Common myeloid progenitor, CD34-positive (primary cell): ENCODE measurements around the gene FAM72C.
"Not testable (repeated sequence)": the region's sequence is repeated elsewhere in the genome, so short reads cannot be mapped to it uniquely, and the experiment has no call there.

Source experiments
- CTCF ChIA-PET: fragments of 350-600 bp; sonication (Branson Sonifier 250); formaldehyde crosslinking; loops from one replicate; lab custom pipeline; 2021; ENCODE audit warnings: antibody characterized with exemption; lab: Charles Lee
- POLR2A ChIA-PET: fragments of 350-600 bp; sonication (Branson Sonifier 250); formaldehyde crosslinking; loops from one replicate; lab custom pipeline; 2021; ENCODE audit warnings: antibody characterized with exemption; lab: Charles Lee
- DNase-seq, 3 donors: peaks; one replicate each; pipeline versions ENCODE4 v3.0.0 to v3.0.0-alpha.2; 2013
- H3K27ac ChIP-seq, 2 experiments: 1 replicate in 1 of 2; 2 replicates in 1 of 2; pipeline ENCODE4 v1.7.0; 2013; ENCODE audit warnings: inconsistent platforms in 2 of 2, low read length in 2 of 2, mild to moderate bottlenecking in 2 of 2, low read depth in 1 of 2, moderate library complexity in 1 of 2; ENCODE audit not compliant: severe bottlenecking in 2 of 2, insufficient read depth in 1 of 2, poor library complexity in 1 of 2
- H3K27me3 ChIP-seq, 5 experiments: replicated peaks in 2 of 5; 1 replicate in 3 of 5; 2 replicates in 2 of 5; pipeline versions ENCODE4 v1.6.1 to v1.7.0; 2013; ENCODE audit warnings: low read length in 4 of 5, mild to moderate bottlenecking in 2 of 5, moderate library complexity in 2 of 5, inconsistent platforms in 1 of 5; ENCODE audit not compliant: insufficient read depth in 5 of 5, control insufficient read depth in 4 of 5
- H3K36me3 ChIP-seq, 4 experiments: 1 replicate in 2 of 4; 2 replicates in 2 of 4; pipeline versions ENCODE4 v1.6.1 to v1.7.0; 2013; ENCODE audit warnings: low read length in 3 of 4, control low read depth in 1 of 4, mild to moderate bottlenecking in 1 of 4; ENCODE audit not compliant: control insufficient read depth in 4 of 4, insufficient read depth in 4 of 4
- H3K4me1 ChIP-seq, 4 experiments: 1 replicate in 3 of 4; 2 replicates in 1 of 4; pipeline versions ENCODE4 v1.6.1 to v1.7.1; 2013; ENCODE audit warnings: low read length in 3 of 4, mild to moderate bottlenecking in 3 of 4, control low read depth in 1 of 4, inconsistent platforms in 1 of 4, moderate library complexity in 1 of 4; ENCODE audit not compliant: control insufficient read depth in 4 of 4, insufficient read depth in 4 of 4; ENCODE audit errors: control extremely low read depth in 1 of 4
- H3K4me3 ChIP-seq, 7 experiments: 1 replicate in 4 of 7; 2 replicates in 3 of 7; pipeline versions ENCODE4 v1.5.1 to v1.7.0; 2013; ENCODE audit warnings: mild to moderate bottlenecking in 7 of 7, low read length in 6 of 7, moderate library complexity in 6 of 7, inconsistent platforms in 2 of 7, low read depth in 2 of 7, control low read depth in 1 of 7; ENCODE audit not compliant: insufficient read depth in 4 of 7, control insufficient read depth in 1 of 7; ENCODE audit errors: extremely low read depth in 1 of 7
- H3K9me3 ChIP-seq, 5 experiments: 1 replicate in 4 of 5; 2 replicates in 1 of 5; pipeline versions ENCODE4 v1.6.1 to v1.7.1; 2013; ENCODE audit warnings: low read length in 4 of 5, mild to moderate bottlenecking in 2 of 5, inconsistent platforms in 1 of 5, low read depth in 1 of 5, moderate library complexity in 1 of 5; ENCODE audit not compliant: control insufficient read depth in 4 of 5, insufficient read depth in 2 of 5; ENCODE audit errors: control extremely low read depth in 1 of 5
- WGBS: methylation state at CpG from one replicate; pipeline ENCODE4 v1.1.5; 2013; ENCODE audit not compliant: insufficient coverage; 5-methylcytosine and 5-hydroxymethylcytosine counted together

The FAM72C gene

DNA sequence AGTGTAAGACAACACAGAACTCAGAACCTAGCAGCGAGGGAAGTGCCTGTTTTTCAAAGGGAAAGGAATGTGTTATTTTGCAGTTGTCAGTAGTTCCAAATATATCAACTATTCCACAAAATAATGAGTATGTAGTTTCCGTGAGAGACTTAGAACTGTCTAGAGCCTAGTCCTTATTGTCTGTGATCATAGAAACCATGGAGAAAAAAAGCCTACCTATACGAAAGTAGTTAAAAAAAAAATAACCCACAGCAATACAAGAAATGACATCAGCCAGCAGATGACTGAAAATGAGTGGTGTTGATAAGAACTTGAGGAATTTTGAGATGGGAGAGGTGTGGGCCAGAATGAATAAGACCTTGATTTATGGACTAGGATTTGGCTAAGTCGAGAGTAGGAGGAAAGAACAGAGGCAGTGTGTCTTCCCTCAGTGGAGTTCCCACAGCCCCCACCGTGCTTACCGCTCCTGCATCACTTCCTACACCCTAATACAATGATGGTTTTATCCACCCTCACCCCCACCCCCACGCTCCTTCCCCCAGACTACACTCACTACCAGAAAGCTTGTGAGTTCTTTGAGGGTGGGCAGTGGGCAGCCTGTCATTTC is 21.6 kb upstream of the FAM72C start:
- H3K4me1 ChIP-seq, H3K27ac ChIP-seq, H3K4me3 ChIP-seq, DNase-seq, H3K27me3 ChIP-seq, H3K9me3 ChIP-seq, CTCF ChIA-PET, POLR2A ChIA-PET, H3K36me3 ChIP-seq: not testable (repeated sequence)
- WGBS: no CpG with 5 or more reads among the region's 7 CpGs

DNA sequence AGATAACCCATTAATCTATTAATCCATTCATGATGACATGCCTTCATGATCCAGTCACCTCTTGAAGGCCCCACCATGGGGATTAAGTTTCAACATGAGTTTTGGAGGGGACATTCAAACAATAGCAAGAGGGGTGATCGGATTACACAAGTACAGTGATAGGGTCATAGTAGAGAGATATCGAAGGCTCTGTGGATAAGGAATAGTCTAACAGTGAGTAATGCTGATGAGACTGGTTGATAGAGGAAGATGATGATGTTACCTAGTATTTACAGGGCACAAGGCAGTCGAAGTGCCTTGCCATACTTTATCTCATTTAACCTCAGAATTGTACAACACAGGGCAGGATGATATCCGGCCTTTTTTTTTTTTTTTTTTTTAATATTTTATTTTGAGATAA is 18.9 kb upstream of the FAM72C start:
- POLR2A ChIA-PET, H3K27ac ChIP-seq, H3K4me1 ChIP-seq, CTCF ChIA-PET, DNase-seq, H3K9me3 ChIP-seq, H3K27me3 ChIP-seq, H3K4me3 ChIP-seq, H3K36me3 ChIP-seq: not testable (repeated sequence)
- WGBS: no CpG with 5 or more reads among the region's 4 CpGs

DNA sequence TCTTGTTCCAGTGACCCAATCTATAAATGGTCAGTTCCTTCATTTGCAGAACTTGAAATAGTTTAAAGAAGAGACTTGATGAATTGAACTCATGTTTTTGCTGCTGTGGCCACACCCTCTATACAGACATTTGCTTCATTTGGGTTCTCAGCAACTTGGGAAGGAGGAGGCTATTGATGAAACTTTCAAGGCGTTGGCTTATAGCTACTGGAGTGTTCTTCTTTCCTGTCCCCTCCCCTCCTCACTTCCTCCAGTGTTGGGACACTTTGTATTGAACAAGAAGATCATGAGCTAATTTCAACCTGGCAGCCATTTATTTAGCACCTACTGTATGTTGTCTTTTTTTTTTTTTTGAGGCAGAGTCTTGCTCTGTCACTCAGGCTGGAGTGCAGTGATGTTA is 17.9 kb upstream of the FAM72C start:
- WGBS: no CpG with 5 or more reads among the region's 1 CpG
- DNase-seq, H3K27ac ChIP-seq, H3K27me3 ChIP-seq, H3K4me1 ChIP-seq, POLR2A ChIA-PET, H3K9me3 ChIP-seq, H3K4me3 ChIP-seq, H3K36me3 ChIP-seq, CTCF ChIA-PET: not testable (repeated sequence)

DNA sequence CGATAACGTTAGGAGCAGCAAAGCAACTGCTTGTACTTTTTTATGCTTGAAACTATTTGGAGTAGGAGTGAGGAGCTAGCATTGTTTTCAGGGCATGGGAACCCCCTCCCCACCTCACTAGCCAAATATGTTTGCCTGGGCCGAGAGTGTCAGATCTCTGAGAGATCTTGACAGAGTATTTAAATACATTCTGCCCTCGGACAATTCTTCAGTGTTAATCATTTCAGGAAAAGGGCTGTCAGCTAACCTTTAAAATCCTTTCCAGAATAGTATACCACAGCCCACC is 17.6 kb upstream of the FAM72C start:
- CTCF ChIA-PET, POLR2A ChIA-PET, H3K36me3 ChIP-seq, H3K9me3 ChIP-seq, H3K4me3 ChIP-seq, H3K27ac ChIP-seq, DNase-seq, H3K4me1 ChIP-seq, H3K27me3 ChIP-seq: not testable (repeated sequence)
- WGBS: no CpG with 5 or more reads among the region's 4 CpGs

DNA sequence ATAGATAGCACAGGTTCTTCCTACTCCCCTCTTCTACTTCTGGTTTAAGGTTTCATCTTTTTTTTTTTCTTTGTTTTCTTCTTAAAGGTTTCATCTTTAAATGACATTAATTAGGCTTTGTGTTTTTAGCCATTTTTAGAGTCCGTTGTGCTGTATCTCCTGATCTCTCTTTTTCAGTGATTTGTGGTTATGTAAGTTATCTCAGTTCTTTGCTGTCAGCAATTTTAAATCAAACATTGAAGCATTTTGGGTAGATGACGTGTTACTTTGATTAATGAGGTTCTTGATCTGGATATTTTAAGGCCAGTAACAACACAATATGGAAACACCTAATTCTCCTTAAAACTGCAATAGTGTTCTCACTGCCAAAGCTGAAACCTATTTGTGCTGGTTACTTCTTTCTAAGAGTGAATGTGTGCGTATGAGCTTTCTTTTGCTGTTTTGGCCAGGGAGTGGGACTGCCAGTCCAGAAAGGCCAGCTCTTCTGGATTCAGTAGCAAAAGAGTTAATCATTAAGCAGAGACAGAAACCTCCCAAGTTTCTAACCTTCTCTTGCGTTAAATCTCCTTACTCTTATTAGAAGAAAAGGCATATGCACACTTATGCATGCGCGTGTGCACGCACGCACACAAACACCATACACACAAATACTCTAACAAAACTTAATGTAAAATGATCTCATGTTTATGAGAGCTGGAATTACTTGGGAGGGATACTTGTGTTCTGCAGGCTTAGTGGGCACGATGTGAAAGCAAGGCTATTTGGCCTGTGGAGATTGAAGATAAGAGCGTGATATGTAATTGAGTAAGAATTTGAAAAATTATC is 17.0 kb upstream of the FAM72C start:
- H3K27me3 ChIP-seq, H3K4me3 ChIP-seq, H3K4me1 ChIP-seq, CTCF ChIA-PET, H3K27ac ChIP-seq, DNase-seq, H3K36me3 ChIP-seq, H3K9me3 ChIP-seq, POLR2A ChIA-PET: not testable (repeated sequence)
- WGBS: no CpG with 5 or more reads among the region's 10 CpGs

DNA sequence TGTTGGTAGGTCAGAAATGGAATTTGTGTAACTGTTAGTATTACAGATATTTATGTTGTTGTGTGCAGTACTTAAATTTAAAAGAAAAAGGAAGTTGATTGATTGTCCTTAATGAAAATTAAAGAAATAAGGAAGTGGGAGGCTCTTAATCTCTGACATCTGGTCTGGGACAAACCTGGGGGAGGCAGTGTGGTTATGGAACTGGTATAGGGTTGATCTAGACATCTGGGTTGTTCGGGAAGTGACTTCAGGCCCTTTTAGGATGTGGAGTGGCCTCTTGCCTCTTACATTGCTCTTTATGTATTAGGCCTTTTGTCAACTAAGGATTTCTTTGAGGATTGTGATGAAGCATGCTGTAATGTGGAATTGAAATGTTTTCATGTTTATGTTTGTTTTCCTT is 16.1 kb upstream of the FAM72C start:
- CTCF ChIA-PET, H3K9me3 ChIP-seq, H3K4me3 ChIP-seq, H3K36me3 ChIP-seq, H3K27ac ChIP-seq, POLR2A ChIA-PET, H3K27me3 ChIP-seq, H3K4me1 ChIP-seq, DNase-seq: not testable (repeated sequence)
- no CpG with 5 or more reads among the region's 1 CpG for WGBS

DNA sequence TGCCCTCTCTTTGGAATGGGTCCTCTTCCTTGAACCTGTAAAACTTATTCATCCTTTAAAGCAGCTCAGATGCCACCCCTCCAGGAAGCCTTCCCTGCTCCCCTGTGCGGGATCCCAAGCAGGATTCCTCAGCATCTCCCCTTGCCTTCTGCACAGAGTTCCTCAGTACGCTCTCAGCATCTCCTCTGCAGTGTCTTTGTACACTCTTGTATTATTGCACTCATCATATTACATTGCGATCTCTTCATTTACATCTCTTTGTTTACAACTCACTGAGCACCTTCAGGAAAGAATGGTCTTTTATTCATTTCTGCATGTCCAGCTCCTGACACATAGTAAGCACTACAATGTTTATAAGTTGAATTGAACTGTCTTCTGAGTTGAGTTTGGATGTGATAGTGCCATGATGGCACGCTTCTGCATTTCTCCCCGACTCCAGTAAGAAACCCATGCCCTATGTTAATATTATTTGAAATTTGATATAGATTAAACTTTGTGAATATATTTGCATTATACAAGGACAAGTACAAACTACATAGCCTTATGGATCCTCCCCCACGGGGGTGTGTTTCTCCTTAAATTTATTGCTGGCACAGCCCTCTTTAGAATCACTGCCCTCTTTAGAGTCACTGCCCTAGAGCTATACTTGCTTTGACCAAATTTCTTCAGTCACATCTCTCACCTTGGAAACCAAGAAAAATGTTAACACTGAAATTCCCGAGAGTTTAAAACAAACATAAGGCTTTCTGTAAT is 13.1 kb upstream of the FAM72C start:
- H3K9me3 ChIP-seq, POLR2A ChIA-PET, H3K27me3 ChIP-seq, DNase-seq, H3K4me1 ChIP-seq, H3K36me3 ChIP-seq, CTCF ChIA-PET, H3K27ac ChIP-seq, H3K4me3 ChIP-seq: not testable (repeated sequence)
- no CpG with 5 or more reads among the region's 7 CpGs for WGBS
